Activated CD8-positive, alpha-beta memory T cell treated with anti-CD3 and anti-CD28 coated beads, Interleukin-2, amount 50 U/mL, for 24 hours (primary cell): ENCODE measurements around the gene COX10.
"Not testable (repeated sequence)": the region's sequence is repeated elsewhere in the genome, so short reads cannot be mapped to it uniquely, and the experiment has no call there.

Experiments
- DNase-seq: peaks from one replicate; pipeline ENCODE4 v3.0.0-alpha.2; 2020; ENCODE audit errors: extremely low read depth

COX10 gene

GRCh38 chr17:14177801-14178200 lies 108.5 kb downstream of the COX10 start:
- not testable (repeated sequence) for DNase-seq

- DNase-seq, result not testable (repeated sequence)
These were observed 110.6 kb downstream of the COX10 start for GRCh38 chr17:14179951-14180350.

GRCh38 chr17:14182084-14182483 lies 112.8 kb downstream of the COX10 start:
- DNase-seq, result not testable (repeated sequence)

GRCh38 chr17:14184536-14184935 lies 115.2 kb downstream of the COX10 start:
- DNase-seq, result not testable (repeated sequence)

- not testable (repeated sequence) for DNase-seq
These were observed 117.1 kb downstream of the COX10 start for GRCh38 chr17:14186443-14186842.

GRCh38 chr17:14190774-14191173 lies 121.5 kb downstream of the COX10 start:
- DNase-seq, result not testable (repeated sequence)

GRCh38 chr17:14191469-14191868 lies 122.2 kb downstream of the COX10 start:
- not testable (repeated sequence) for DNase-seq

GRCh38 chr17:14192039-14192438 lies 122.7 kb downstream of the COX10 start:
- DNase-seq, result not testable (repeated sequence)

- DNase-seq, result not testable (repeated sequence)
These were observed 123.5 kb downstream of the COX10 start for GRCh38 chr17:14192636-14193344.

GRCh38 chr17:14196377-14196997 lies 127.2 kb downstream of the COX10 start:
- DNase-seq, result no peak

GRCh38 chr17:14197057-14197456 lies 127.8 kb downstream of the COX10 start:
- DNase-seq, result no peak

GRCh38 chr17:14197586-14197985 lies 128.3 kb downstream of the COX10 start:
- DNase-seq, result no peak

GRCh38 chr17:14198013-14198412 lies 128.7 kb downstream of the COX10 start:
- DNase-seq, result no peak

- DNase-seq, result no peak
These were observed 129.3 kb downstream of the COX10 start for GRCh38 chr17:14198575-14198974.

GRCh38 chr17:14199601-14200000 lies 130.3 kb downstream of the COX10 start:
- DNase-seq, result no peak

GRCh38 chr17:14200354-14200753 lies 131.1 kb downstream of the COX10 start:
- DNase-seq, result no peak

- no peak for DNase-seq
These were observed 132.0 kb downstream of the COX10 start for GRCh38 chr17:14201021-14201987.

GRCh38 chr17:14201988-14202380 lies 132.7 kb downstream of the COX10 start:
- no peak for DNase-seq

GRCh38 chr17:14202388-14203166 lies 133.3 kb downstream of the COX10 start:
- DNase-seq, result no peak

GRCh38 chr17:14203388-14203787 lies 134.1 kb downstream of the COX10 start:
- DNase-seq, result no peak

GRCh38 chr17:14204084-14204483 lies 134.8 kb downstream of the COX10 start:
- DNase-seq, result no peak
